SK-N-MC (cell line): ENCODE measurements around the gene BCL2L13.

Experiments
- EZH2 ChIP-seq: fragments of 200-600 bp; sonication (generic); IDR thresholded peaks from one replicate; pipeline ENCODE4 v1.6.1; 2017; ENCODE audit warnings: antibody characterized with exemption
- POLR2AphosphoS5 ChIP-seq: IDR thresholded peaks from 2 replicates; pipeline ENCODE4 v1.6.1; 2012; ENCODE audit warnings: mild to moderate bottlenecking, low read depth, low read length, borderline replicate concordance

- TF ChIP-seq EZH2 (no peak), POLR2AphosphoS5 (no peak)
Measured at GRCh38 chr22:17769716-17770082, 131.1 kb downstream of the BCL2L13 start.
